Mesenchymal stem cell (in vitro differentiated cells and primary cell): Measurements from ENCODE around the gene NUDT16L1.

Experiments used
- DNase-seq: peaks from one replicate; pipeline ENCODE4 v3.0.0-alpha.2; 2013
- H2AFZ ChIP-seq: one replicate; pipeline ENCODE4 v1.6.1; 2013; ENCODE audit warnings: low read depth, mild to moderate bottlenecking, control low read depth, inconsistent platforms, low read length, moderate library complexity
- H2AK5ac ChIP-seq: 2 replicates; pipeline ENCODE4 v1.6.1; 2013; ENCODE audit warnings: low read length, moderate library complexity, mild to moderate bottlenecking, inconsistent platforms; ENCODE audit not compliant: severe bottlenecking
- H2BK120ac ChIP-seq: one replicate; pipeline ENCODE4 v1.6.1; 2013; ENCODE audit warnings: low read depth, mild to moderate bottlenecking, inconsistent platforms, low read length, moderate library complexity
- H2BK12ac ChIP-seq, 2 experiments: one replicate each; pipeline ENCODE4 v1.6.1; 2013; ENCODE audit warnings: inconsistent platforms in 2 of 2, low read length in 2 of 2, mild to moderate bottlenecking in 2 of 2, moderate library complexity in 2 of 2, control low read depth in 1 of 2
- H2BK15ac ChIP-seq: one replicate; pipeline ENCODE4 v1.6.1; 2013; ENCODE audit warnings: mild to moderate bottlenecking, low read depth, inconsistent platforms; ENCODE audit not compliant: poor library complexity, severe bottlenecking
- H2BK5ac ChIP-seq: 2 replicates; pipeline ENCODE4 v1.6.1; 2013; ENCODE audit warnings: low read depth, mild to moderate bottlenecking, low read length, control low read depth, inconsistent platforms; ENCODE audit not compliant: poor library complexity, severe bottlenecking
- H3K14ac ChIP-seq, 2 experiments: one replicate each; pipeline ENCODE4 v1.6.1; 2013; ENCODE audit warnings: inconsistent platforms in 2 of 2, low read length in 2 of 2, control low read depth in 1 of 2, mild to moderate bottlenecking in 1 of 2, moderate library complexity in 1 of 2
- H3K18ac ChIP-seq, 2 experiments: one replicate each; pipeline ENCODE4 v1.6.1; 2013; ENCODE audit warnings: inconsistent platforms in 2 of 2, low read length in 2 of 2, control low read depth in 1 of 2, low read depth in 1 of 2, mild to moderate bottlenecking in 1 of 2
- H3K23ac ChIP-seq, 2 experiments: one replicate each; pipeline ENCODE4 v1.6.1; 2013; ENCODE audit warnings: inconsistent platforms in 2 of 2, low read length in 2 of 2, mild to moderate bottlenecking in 2 of 2, moderate library complexity in 2 of 2, control low read depth in 1 of 2
- H3K27ac ChIP-seq: 2 replicates; pipeline ENCODE4 v1.5.1; 2013; ENCODE audit warnings: mild to moderate bottlenecking, moderate library complexity, low read length, control low read depth, inconsistent platforms; ENCODE audit not compliant: poor library complexity, severe bottlenecking
- H3K27me3 ChIP-seq, 2 experiments: 2 replicates each; pipeline versions ENCODE4 v1.6.1 to v1.7.0; 2013; ENCODE audit warnings: low read length in 2 of 2, mild to moderate bottlenecking in 2 of 2, moderate library complexity in 2 of 2, control low read depth in 1 of 2, inconsistent platforms in 1 of 2; ENCODE audit not compliant: control insufficient read depth in 1 of 2, insufficient read depth in 1 of 2
- H3K36me3 ChIP-seq, 2 experiments: 2 replicates each; pipeline versions ENCODE4 v1.6.1 to v1.7.0; 2013; ENCODE audit warnings: low read length in 2 of 2, control low read depth in 1 of 2, inconsistent platforms in 1 of 2, low read depth in 1 of 2, mild to moderate bottlenecking in 1 of 2; ENCODE audit not compliant: insufficient read depth in 2 of 2, control insufficient read depth in 1 of 2
- H3K4ac ChIP-seq, 2 experiments: one replicate each; pipeline ENCODE4 v1.6.1; 2013; ENCODE audit warnings: inconsistent platforms in 2 of 2, low read length in 2 of 2, mild to moderate bottlenecking in 2 of 2, moderate library complexity in 2 of 2, control low read depth in 1 of 2, low read depth in 1 of 2
- H3K4me1 ChIP-seq: 2 replicates; pipeline ENCODE4 v1.6.1; 2013; ENCODE audit warnings: low read depth, low read length, control low read depth; ENCODE audit not compliant: control insufficient read depth, insufficient read depth
- H3K4me2 ChIP-seq: 2 replicates; pipeline ENCODE4 v1.6.1; 2013; ENCODE audit warnings: low read length, mild to moderate bottlenecking, inconsistent platforms; ENCODE audit not compliant: poor library complexity, severe bottlenecking
- H3K4me3 ChIP-seq, 2 experiments: 2 replicates each; pipeline versions ENCODE4 v1.5.1 to v1.7.0; 2013; ENCODE audit warnings: low read length in 2 of 2, mild to moderate bottlenecking in 2 of 2, control low read depth in 1 of 2, low read depth in 1 of 2; ENCODE audit not compliant: insufficient read depth in 1 of 2
- H3K79me1 ChIP-seq: replicated peaks from 2 replicates; pipeline ENCODE4 v1.6.1; 2013; ENCODE audit warnings: mild to moderate bottlenecking, control low read depth, low read length, inconsistent platforms; ENCODE audit not compliant: poor library complexity, severe bottlenecking
- H3K9ac ChIP-seq: 2 replicates; pipeline ENCODE4 v1.7.0; 2013; ENCODE audit warnings: mild to moderate bottlenecking, low read length, moderate library complexity
- H3K9me3 ChIP-seq: 2 replicates; pipeline ENCODE4 v1.7.0; 2013; ENCODE audit warnings: mild to moderate bottlenecking, low read length; ENCODE audit not compliant: control insufficient read depth
- H4K8ac ChIP-seq: one replicate; pipeline ENCODE4 v1.6.1; 2013; ENCODE audit warnings: inconsistent platforms, mild to moderate bottlenecking, low read length, moderate library complexity
- H4K91ac ChIP-seq: one replicate; pipeline ENCODE4 v1.6.1; 2013; ENCODE audit warnings: mild to moderate bottlenecking, low read length, inconsistent platforms
- WGBS: methylation state at CpG from one replicate; pipeline ENCODE4 v1.1.7; 2013; ENCODE audit warnings: mixed read lengths; 5-methylcytosine and 5-hydroxymethylcytosine counted together

NUDT16L1 gene

GRCh38 chr16:4666537-4667202 lies 26.7 kb upstream of the NUDT16L1 start:
- Histone ChIP-seq H3K36me3 (peaks cover 77 to 82% of the 10 kb centered on the region in 2 experiments), H3K18ac (no peak overlapping the region), H3K9me3 (no peaks in the 10 kb centered on the region), H3K23ac (no peak overlapping the region), H4K91ac (no peak overlapping the region), H3K27me3 (no peaks in the 10 kb centered on the region), H2BK15ac (no peak overlapping the region), H3K4me1 (peaks cover 11% of the 10 kb centered on the region), H2BK120ac (no peak overlapping the region), H3K4ac (no peak overlapping the region), H3K4me2 (no peak overlapping the region), H2AFZ (no peak overlapping the region), H2BK12ac (no peak overlapping the region), H2AK5ac (no peak overlapping the region), H3K4me3 (no peak overlapping the region), H2BK5ac (no peak overlapping the region), H4K8ac (no peak overlapping the region), H3K9ac (no peak overlapping the region), H3K27ac (no peak overlapping the region), H3K79me1 (peaks cover 32% of the 10 kb centered on the region), H3K14ac (no peak overlapping the region)
- DNase-seq, result no peak
- 96% methylated on average over 20 of the region's 20 CpGs for WGBS

GRCh38 chr16:4667203-4667963 lies 26.0 kb upstream of the NUDT16L1 start:
- Histone ChIP-seq H2BK120ac (no peak overlapping the region), H2BK5ac (no peak overlapping the region), H3K18ac (no peak overlapping the region), H3K4me2 (no peak overlapping the region), H3K9ac (no peak overlapping the region), H3K27ac (no peak overlapping the region), H3K14ac (no peak overlapping the region), H3K4me3 (no peak overlapping the region), H2AFZ (no peak overlapping the region), H3K4me1 (peaks cover 11% of the 10 kb centered on the region), H4K91ac (no peak overlapping the region), H3K4ac (no peak overlapping the region), H3K23ac (no peak overlapping the region), H3K36me3 (peaks cover 78 to 83% of the 10 kb centered on the region in 2 experiments), H2BK12ac (no peak overlapping the region), H4K8ac (no peak overlapping the region), H3K27me3 (no peaks in the 10 kb centered on the region), H3K79me1 (peaks cover 32% of the 10 kb centered on the region), H2AK5ac (no peak overlapping the region), H2BK15ac (no peak overlapping the region), H3K9me3 (no peaks in the 10 kb centered on the region)
- no peak for DNase-seq
- WGBS, result 97% methylated on average over 20 of the region's 20 CpGs

GRCh38 chr16:4668313-4668960 lies 24.9 kb upstream of the NUDT16L1 start:
- Histone ChIP-seq H2AFZ (no peak overlapping the region), H3K4me2 (no peak overlapping the region), H2BK12ac (no peak overlapping the region), H3K9me3 (no peaks in the 10 kb centered on the region), H3K4me1 (peaks cover 7% of the 10 kb centered on the region), H3K27me3 (no peaks in the 10 kb centered on the region), H3K36me3 (peaks cover 80 to 86% of the 10 kb centered on the region in 2 experiments), H3K18ac (no peak overlapping the region), H3K4ac (no peak overlapping the region), H2BK5ac (no peak overlapping the region), H2BK120ac (no peak overlapping the region), H3K27ac (no peak overlapping the region), H4K8ac (no peak overlapping the region), H2BK15ac (no peak overlapping the region), H2AK5ac (no peak overlapping the region), H3K79me1 (peaks cover 31% of the 10 kb centered on the region), H3K14ac (no peak overlapping the region), H3K9ac (no peak overlapping the region), H3K23ac (no peak overlapping the region), H3K4me3 (no peak overlapping the region), H4K91ac (no peak overlapping the region)
- 96% methylated on average over 10 of the region's 10 CpGs for WGBS
- no peak for DNase-seq

- Histone ChIP-seq H4K91ac (no peak overlapping the region), H3K9ac (no peak overlapping the region), H3K4me3 (no peak overlapping the region), H3K14ac (no peak overlapping the region), H4K8ac (no peak overlapping the region), H3K4me1 (peaks cover 3% of the 10 kb centered on the region), H2BK120ac (no peak overlapping the region), H2AK5ac (no peak overlapping the region), H2BK5ac (no peak overlapping the region), H3K9me3 (no peaks in the 10 kb centered on the region), H3K4ac (no peak overlapping the region), H3K27ac (no peak overlapping the region), H3K27me3 (no peaks in the 10 kb centered on the region), H3K79me1 (peaks cover 27% of the 10 kb centered on the region), H2BK12ac (no peak overlapping the region), H2BK15ac (no peak overlapping the region), H3K23ac (no peak overlapping the region), H3K36me3 (peaks cover 61 to 78% of the 10 kb centered on the region in 2 experiments), H3K4me2 (no peak overlapping the region), H3K18ac (no peak overlapping the region), H2AFZ (no peak overlapping the region)
- no peak for DNase-seq
- WGBS, result 96% methylated on average over 31 of the region's 33 CpGs
Observed at GRCh38 chr16:4673387-4674046, 19.8 kb upstream of the NUDT16L1 start.
